Keratinocyte (primary cell): ENCODE measurements around the gene STK16. TPM values are rescaled to one million over a fixed set of nuclear protein-coding genes. Genes with fewer than 3 reads are reported as not detected.

Experiments
- DNase-seq: peaks from one replicate; pipeline ENCODE4 v3.0.0-alpha.2; 2011; ENCODE audit warnings: low read depth, missing footprints, low spot score
- FAIRE-seq: peaks from 2 replicates; lab custom pipeline; 2011; peaks lifted over from hg19 to GRCh38; lab: Jason Lieb, UNC
- H2AFZ ChIP-seq: 2 replicates; pipeline ENCODE4 v1.6.0; 2012; ENCODE audit warnings: low read length, control low read depth, inconsistent platforms; ENCODE audit not compliant: control insufficient read depth
- H3K27ac ChIP-seq: 2 replicates; pipeline ENCODE4 v1.5.1; 2011; ENCODE audit warnings: low read length; ENCODE audit not compliant: control insufficient read depth, insufficient read depth
- H3K27me3 ChIP-seq: 3 replicates; pipeline ENCODE4 v1.6.0; 2011; ENCODE audit warnings: low read length; ENCODE audit not compliant: control insufficient read depth, insufficient read depth; ENCODE audit errors: extremely low read depth
- H3K36me3 ChIP-seq, 2 experiments: 2 replicates in 1 of 2; 3 replicates in 1 of 2; pipeline ENCODE4 v1.5.1; 2011; ENCODE audit warnings: low read length in 2 of 2, mild to moderate bottlenecking in 1 of 2; ENCODE audit not compliant: control insufficient read depth in 2 of 2, insufficient read depth in 2 of 2; ENCODE audit errors: extremely low read depth in 1 of 2
- H3K4me1 ChIP-seq: 3 replicates; pipeline ENCODE4 v1.5.1; 2011; ENCODE audit warnings: low read length; ENCODE audit not compliant: control insufficient read depth, insufficient read depth; ENCODE audit errors: extremely low read depth
- H3K4me2 ChIP-seq: 3 replicates; pipeline ENCODE4 v1.6.0; 2011; ENCODE audit warnings: low read depth, low read length; ENCODE audit not compliant: control insufficient read depth, insufficient read depth; ENCODE audit errors: extremely low read depth
- H3K4me3 ChIP-seq, 3 experiments: fragments of 200-600 bp in 1 of 3; sonication (generic) in 1 of 3; 2 replicates in 2 of 3; 3 replicates in 1 of 3; pipeline ENCODE4 v1.5.1; 2011 to 2016; ENCODE audit warnings: low read length in 3 of 3, mild to moderate bottlenecking in 3 of 3, control low read depth in 2 of 3, inconsistent platforms in 1 of 3, low read depth in 1 of 3, mixed read lengths in 1 of 3, mixed run types in 1 of 3, moderate library complexity in 1 of 3; ENCODE audit not compliant: control insufficient read depth in 2 of 3, insufficient read depth in 2 of 3; ENCODE audit errors: extremely low read depth in 1 of 3
- H3K79me2 ChIP-seq: 2 replicates; pipeline ENCODE4 v1.6.0; 2012; ENCODE audit warnings: low read length; ENCODE audit not compliant: control insufficient read depth, insufficient read depth
- H3K9ac ChIP-seq: 3 replicates; pipeline ENCODE4 v1.6.0; 2011; ENCODE audit warnings: low read length; ENCODE audit not compliant: control insufficient read depth, insufficient read depth; ENCODE audit errors: extremely low read depth
- H3K9me1 ChIP-seq: 3 replicates; pipeline ENCODE4 v1.6.0; 2011; ENCODE audit warnings: low read length; ENCODE audit not compliant: control insufficient read depth, insufficient read depth; ENCODE audit errors: extremely low read depth
- H3K9me3 ChIP-seq: 2 replicates; pipeline ENCODE4 v1.5.1; 2012; ENCODE audit warnings: low read depth, low read length; ENCODE audit not compliant: control insufficient read depth
- H4K20me1 ChIP-seq: 3 replicates; pipeline ENCODE4 v1.6.0; 2011; ENCODE audit warnings: low read length; ENCODE audit not compliant: control insufficient read depth, insufficient read depth; ENCODE audit errors: extremely low read depth
- CTCF ChIP-seq, 3 experiments: IDR thresholded peaks in 1 of 3; conservative IDR thresholded peaks in 1 of 3; optimal IDR thresholded peaks in 1 of 3; 2 replicates in 2 of 3; 3 replicates in 1 of 3; pipeline versions ENCODE3 to v1.5.1; 2011; ENCODE audit warnings: low read length in 3 of 3, mild to moderate bottlenecking in 3 of 3, moderate library complexity in 2 of 3, control low read depth in 1 of 3, inconsistent platforms in 1 of 3; ENCODE audit not compliant: insufficient read depth in 2 of 3; ENCODE audit errors: extremely low read depth in 1 of 3
- EZH2 ChIP-seq: IDR thresholded peaks from one replicate; pipeline ENCODE4 v1.6.1; 2012; ENCODE audit warnings: inconsistent platforms, mild to moderate bottlenecking, low read length, moderate library complexity
- dilution Hi-C: fragments of 300-500 bp; cut with MboI; formaldehyde crosslinking; loops from one replicate; pipeline ENCODE4 v1.7.0; 2020; ENCODE audit warnings: low sequenced_read_pairs; ENCODE audit not compliant: extremely low pct_ligation_motif_present
- polyA plus RNA-seq, 5 experiments: library from polyadenylated mRNA; depleted of rRNA in 3 of 5; stranded (reverse) in 3 of 5; stranded (forward) in 1 of 5; unstranded in 1 of 5; fragments of >200 nt; gene quantifications; 1 replicate in 1 of 5; 2 replicates in 3 of 5; 3 replicates in 1 of 5; pipeline versions ENCODE4 v1.2.1 to v1.2.3, GENCODE V29; 2011 to 2012; ENCODE audit warnings: missing spikeins in 2 of 5, low read depth in 1 of 5, low replicate concordance in 1 of 5

The STK16 gene
- polyA plus RNA-seq, 1 donor (not counting 4 experiments of a cell fraction or from before 2014, with no cell fraction given) = 35.8 TPM

- no peaks in the 10 kb centered on the region for H4K20me1 ChIP-seq
- H3K9me3 ChIP-seq = no peaks in the 10 kb centered on the region
- H3K4me2 ChIP-seq = no peak overlapping the region
- H3K27ac ChIP-seq = no peak overlapping the region
- H3K9ac ChIP-seq = no peak overlapping the region
- no peaks in the 10 kb centered on the region for H3K36me3 ChIP-seq
- H3K4me1 ChIP-seq = peaks cover 4% of the 10 kb centered on the region
- no peak overlapping the region for H2AFZ ChIP-seq
- FAIRE-seq = no peak
- H3K27me3 ChIP-seq = peaks cover 26% of the 10 kb centered on the region
- H3K9me1 ChIP-seq = no peaks in the 10 kb centered on the region
- no peak for DNase-seq
- no peak overlapping the region for H3K4me3 ChIP-seq
- dilution Hi-C loops = no loop called here
- H3K79me2 ChIP-seq = no peaks in the 10 kb centered on the region
- no peak for TF ChIP-seq EZH2
- TF ChIP-seq CTCF (optimal IDR thresholded peaks at IDR 0.05 in 1 of 3, IDR thresholded peaks at IDR 0.05 in 1 of 3, conservative IDR thresholded peaks at IDR 0.05 in 1 of 3; ENCODE audit: extremely low read depth in 1 of 3, insufficient read depth in 2 of 3, low read length in 3 of 3) = no peak
Measured at GRCh38 chr2:219296631-219297391, 51.5 kb downstream of the STK16 start.

GRCh38 chr2:219297766-219298456 is 52.6 kb downstream of the STK16 start:
- Histone ChIP-seq H3K36me3 (no peaks in the 10 kb centered on the region), H2AFZ (no peak overlapping the region), H3K27me3 (peaks cover 37% of the 10 kb centered on the region), H4K20me1 (no peaks in the 10 kb centered on the region), H3K4me3 (no peak overlapping the region), H3K4me1 (peaks cover 4% of the 10 kb centered on the region), H3K27ac (no peak overlapping the region), H3K9me3 (no peaks in the 10 kb centered on the region), H3K79me2 (no peaks in the 10 kb centered on the region), H3K9ac (no peak overlapping the region), H3K4me2 (no peak overlapping the region), H3K9me1 (no peaks in the 10 kb centered on the region)
- no peak for DNase-seq
- no peak for FAIRE-seq
- dilution Hi-C loops = no loop called here
- TF ChIP-seq CTCF (optimal IDR thresholded peaks at IDR 0.05 in 1 of 3, IDR thresholded peaks at IDR 0.05 in 1 of 3, conservative IDR thresholded peaks at IDR 0.05 in 1 of 3; ENCODE audit: extremely low read depth in 1 of 3, insufficient read depth in 2 of 3, low read length in 3 of 3) (peak in 2 of 3 experiments; percentile 26), EZH2 (no peak)
